Endothelial cell (in vitro differentiated cells): ENCODE data around the gene CDH23. TPM values are rescaled to one million over a fixed set of nuclear protein-coding genes. Genes with fewer than 3 reads are reported as not detected.

ENCODE experiments used
- DNase-seq: peaks from one replicate; pipeline ENCODE4 v3.0.0; 2021; ENCODE audit warnings: low spot score
- H3K27ac Mint-ChIP-seq: one replicate; pipeline ENCODE4 v1.8.0; 2021; ENCODE audit warnings: mixed read lengths, inconsistent platforms; ENCODE audit not compliant: unreplicated experiment
- H3K27me3 Mint-ChIP-seq: one replicate; pipeline ENCODE4 v1.8.0; 2021; ENCODE audit warnings: mild to moderate bottlenecking, moderate library complexity, mixed read lengths, inconsistent platforms; ENCODE audit not compliant: unreplicated experiment
- H3K36me3 Mint-ChIP-seq: one replicate; pipeline ENCODE4 v1.8.0; 2021; ENCODE audit warnings: mild to moderate bottlenecking, low read depth, mixed read lengths, inconsistent platforms; ENCODE audit not compliant: unreplicated experiment
- H3K4me1 Mint-ChIP-seq: one replicate; pipeline ENCODE4 v1.8.0; 2021; ENCODE audit warnings: mild to moderate bottlenecking, mixed read lengths, inconsistent platforms; ENCODE audit not compliant: unreplicated experiment
- H3K4me3 Mint-ChIP-seq: one replicate; pipeline ENCODE4 v1.8.0; 2021; ENCODE audit warnings: mild to moderate bottlenecking, mixed read lengths, inconsistent platforms; ENCODE audit not compliant: unreplicated experiment
- H3K9me3 Mint-ChIP-seq: one replicate; pipeline ENCODE4 v1.8.0; 2021; ENCODE audit warnings: mixed read lengths, inconsistent platforms; ENCODE audit not compliant: unreplicated experiment
- total RNA-seq: library from RNA; stranded (reverse); fragmentation: NEBNext Ultra II Directional; extraction: Animal tissue kit (Norgen Biotek cat#: 25700); gene quantifications from one replicate; pipeline ENCODE4 v1.2.1, GENCODE V29; 2021; ENCODE audit not compliant: unreplicated experiment
- TF ChIP-seq, protein P1 (sequence below): fragments of 200-600 bp; sonication (generic); IDR thresholded peaks from one replicate; pipeline ENCODE4 v1.5.0; 2021; ENCODE audit warnings: antibody characterized with exemption; ENCODE audit not compliant: unreplicated experiment

The CDH23 gene
- total RNA-seq, 1 donor from 2014 or later = 0.54 TPM

DNA sequence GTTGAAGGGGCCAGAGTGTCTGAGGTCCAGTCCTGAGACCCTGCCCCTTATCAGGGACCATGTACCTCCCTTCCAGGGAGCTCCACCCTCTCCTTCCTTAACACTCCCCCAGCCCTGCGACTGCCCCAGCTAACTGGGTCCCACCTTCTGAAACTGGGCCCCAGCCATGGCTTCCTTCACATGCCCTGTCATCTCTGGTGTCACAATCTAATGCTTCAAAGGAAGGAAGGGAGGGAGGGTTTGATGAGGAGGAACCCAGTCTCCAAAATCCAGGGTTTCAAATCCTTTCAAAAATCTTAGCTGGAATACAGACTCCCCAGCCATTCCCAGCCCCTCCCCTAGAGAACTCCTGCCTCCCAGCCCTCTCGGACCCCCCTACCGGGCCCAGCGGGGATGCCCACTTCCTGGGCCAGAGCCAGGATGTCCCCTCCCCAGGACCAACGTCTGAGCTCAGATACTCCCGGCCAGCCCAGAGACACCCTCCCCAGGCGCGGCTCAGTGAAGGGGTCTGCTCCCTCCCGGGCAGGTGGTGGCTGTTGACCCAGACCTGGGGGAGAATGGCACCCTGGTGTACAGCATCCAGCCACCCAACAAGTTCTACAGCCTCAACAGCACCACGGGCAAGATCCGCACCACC, 304.9 kb downstream of the CDH23 start:
- no peak overlapping the region for H3K27ac Mint-ChIP-seq
- TF ChIP-seq, protein P1, sequence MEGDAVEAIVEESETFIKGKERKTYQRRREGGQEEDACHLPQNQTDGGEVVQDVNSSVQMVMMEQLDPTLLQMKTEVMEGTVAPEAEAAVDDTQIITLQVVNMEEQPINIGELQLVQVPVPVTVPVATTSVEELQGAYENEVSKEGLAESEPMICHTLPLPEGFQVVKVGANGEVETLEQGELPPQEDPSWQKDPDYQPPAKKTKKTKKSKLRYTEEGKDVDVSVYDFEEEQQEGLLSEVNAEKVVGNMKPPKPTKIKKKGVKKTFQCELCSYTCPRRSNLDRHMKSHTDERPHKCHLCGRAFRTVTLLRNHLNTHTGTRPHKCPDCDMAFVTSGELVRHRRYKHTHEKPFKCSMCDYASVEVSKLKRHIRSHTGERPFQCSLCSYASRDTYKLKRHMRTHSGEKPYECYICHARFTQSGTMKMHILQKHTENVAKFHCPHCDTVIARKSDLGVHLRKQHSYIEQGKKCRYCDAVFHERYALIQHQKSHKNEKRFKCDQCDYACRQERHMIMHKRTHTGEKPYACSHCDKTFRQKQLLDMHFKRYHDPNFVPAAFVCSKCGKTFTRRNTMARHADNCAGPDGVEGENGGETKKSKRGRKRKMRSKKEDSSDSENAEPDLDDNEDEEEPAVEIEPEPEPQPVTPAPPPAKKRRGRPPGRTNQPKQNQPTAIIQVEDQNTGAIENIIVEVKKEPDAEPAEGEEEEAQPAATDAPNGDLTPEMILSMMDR = no peak
- DNase-seq = no peak
- H3K4me3 Mint-ChIP-seq = no peak overlapping the region
- H3K27me3 Mint-ChIP-seq = peaks cover 2% of the 10 kb centered on the region
- H3K9me3 Mint-ChIP-seq = no peaks in the 10 kb centered on the region
- H3K36me3 Mint-ChIP-seq = no peaks in the 10 kb centered on the region
- peaks cover 5% of the 10 kb centered on the region for H3K4me1 Mint-ChIP-seq

DNA sequence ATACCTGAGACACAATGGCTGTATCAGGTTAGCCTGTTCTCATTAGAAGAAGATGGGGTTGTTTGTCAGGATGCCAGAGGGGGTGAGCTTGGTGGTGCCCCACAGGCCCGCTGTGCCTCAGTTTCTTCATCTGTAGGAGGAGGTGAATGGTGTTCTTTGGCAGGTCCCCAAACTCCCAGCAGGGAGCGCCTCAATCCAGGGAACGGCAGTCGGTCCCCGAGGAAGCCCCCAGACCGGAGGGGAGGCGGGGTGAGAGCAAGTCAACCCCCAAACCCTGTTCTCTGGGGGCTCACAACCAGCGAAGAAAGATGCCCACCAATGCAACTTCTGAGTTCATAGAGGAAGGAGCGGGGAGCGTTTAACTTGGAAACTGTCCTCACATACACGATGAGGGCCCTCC, 306.9 kb downstream of the CDH23 start:
- peaks cover 8% of the 10 kb centered on the region for H3K4me1 Mint-ChIP-seq
- no peaks in the 10 kb centered on the region for H3K36me3 Mint-ChIP-seq
- no peak overlapping the region for H3K4me3 Mint-ChIP-seq
- H3K27me3 Mint-ChIP-seq = peaks cover 6% of the 10 kb centered on the region
- TF ChIP-seq, protein P1 = no peak
- H3K9me3 Mint-ChIP-seq = no peaks in the 10 kb centered on the region
- no peak for DNase-seq
- H3K27ac Mint-ChIP-seq = no peak overlapping the region

DNA sequence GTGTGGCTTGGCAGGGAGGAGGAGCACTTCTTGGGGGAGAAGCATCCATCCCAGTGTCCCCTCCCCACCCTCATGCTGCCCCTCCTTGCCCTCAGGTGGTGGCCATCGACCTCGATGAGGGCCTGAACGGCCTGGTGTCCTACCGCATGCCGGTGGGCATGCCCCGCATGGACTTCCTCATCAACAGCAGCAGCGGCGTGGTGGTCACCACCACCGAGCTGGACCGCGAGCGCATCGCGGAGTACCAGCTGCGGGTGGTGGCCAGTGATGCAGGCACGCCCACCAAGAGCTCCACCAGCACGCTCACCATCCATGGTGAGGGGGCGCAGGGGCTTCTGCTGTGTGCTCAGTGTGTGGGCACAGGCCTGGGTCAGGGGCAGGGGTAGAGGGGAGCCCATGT, 308.1 kb downstream of the CDH23 start:
- H3K9me3 Mint-ChIP-seq = no peaks in the 10 kb centered on the region
- H3K27me3 Mint-ChIP-seq = peaks cover 8% of the 10 kb centered on the region
- H3K36me3 Mint-ChIP-seq = no peaks in the 10 kb centered on the region
- H3K27ac Mint-ChIP-seq = no peak overlapping the region
- DNase-seq = no peak
- H3K4me1 Mint-ChIP-seq = peaks cover 8% of the 10 kb centered on the region
- no peak overlapping the region for H3K4me3 Mint-ChIP-seq
- TF ChIP-seq, protein P1 = no peak

DNA sequence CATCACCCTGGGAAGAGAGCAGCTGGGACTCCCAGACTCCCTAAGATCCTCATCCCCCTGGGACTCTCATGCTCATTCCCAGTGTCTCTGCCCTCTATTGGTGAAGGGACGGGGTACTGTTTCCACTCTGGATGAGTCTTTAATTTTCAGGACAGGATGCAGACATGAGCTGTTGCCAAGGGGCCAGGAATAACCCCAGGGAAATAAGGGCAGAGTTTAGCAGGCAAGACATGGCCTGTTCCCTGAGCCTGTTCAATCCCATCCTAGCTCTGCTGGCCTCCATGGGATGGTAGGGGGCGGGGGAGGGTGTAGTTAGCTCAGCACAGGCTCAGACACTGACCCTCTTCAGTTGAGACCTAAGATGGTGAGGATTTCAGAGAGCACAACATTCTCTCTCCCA, 308.9 kb downstream of the CDH23 start:
- Mint-ChIP-seq H3K9me3 (no peaks in the 10 kb centered on the region), H3K27me3 (peaks cover 8% of the 10 kb centered on the region), H3K27ac (no peak overlapping the region), H3K36me3 (no peaks in the 10 kb centered on the region), H3K4me3 (no peak overlapping the region), H3K4me1 (peaks cover 8% of the 10 kb centered on the region)
- no peak for DNase-seq
- TF ChIP-seq, protein P1 = no peak

DNA sequence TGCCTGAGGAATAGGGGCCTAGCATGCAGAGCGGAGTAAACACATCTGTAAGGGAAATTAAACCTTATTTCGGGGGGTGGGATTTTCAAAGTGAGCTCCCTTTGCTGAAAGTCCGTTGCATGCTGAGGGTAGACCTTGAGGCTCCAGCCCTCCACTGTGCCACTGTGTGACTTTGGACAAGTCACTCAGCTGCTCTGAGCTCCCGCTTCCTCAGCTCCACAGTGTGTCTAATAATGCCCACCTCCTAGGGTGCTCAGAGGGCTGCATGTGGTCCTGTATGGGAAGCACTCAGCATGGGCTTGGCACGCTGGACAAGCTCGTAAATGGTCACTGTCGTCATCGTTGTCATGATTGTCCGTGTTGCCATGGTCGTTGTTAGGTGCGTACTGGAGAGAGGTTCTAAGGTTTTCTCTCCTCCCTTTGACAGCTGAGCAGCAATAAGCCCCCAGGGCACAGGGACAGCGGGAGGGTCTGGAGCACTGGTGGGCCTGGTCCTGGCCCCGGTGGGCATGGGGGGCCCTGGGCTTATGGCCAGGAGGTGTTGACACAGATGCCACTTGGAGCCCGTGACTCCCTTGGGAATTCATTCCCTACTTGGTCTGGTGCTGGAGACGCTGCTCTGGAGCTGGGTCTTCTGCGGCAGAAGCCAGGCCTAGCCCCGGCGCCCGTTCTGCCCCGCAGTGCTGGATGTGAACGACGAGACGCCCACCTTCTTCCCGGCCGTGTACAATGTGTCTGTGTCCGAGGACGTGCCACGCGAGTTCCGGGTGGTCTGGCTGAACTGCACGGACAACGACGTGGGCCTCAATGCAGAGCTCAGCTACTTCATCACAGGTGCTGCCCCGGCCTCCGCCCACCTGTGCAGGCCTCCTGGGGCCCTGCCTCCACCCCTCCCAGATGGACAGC, 309.7 kb downstream of the CDH23 start:
- no peak overlapping the region for H3K27ac Mint-ChIP-seq
- no peak for DNase-seq
- peaks cover 7% of the 10 kb centered on the region for H3K27me3 Mint-ChIP-seq
- TF ChIP-seq, protein P1 = no peak
- H3K4me1 Mint-ChIP-seq = peaks cover 8% of the 10 kb centered on the region
- no peaks in the 10 kb centered on the region for H3K9me3 Mint-ChIP-seq
- H3K4me3 Mint-ChIP-seq = no peak overlapping the region
- no peaks in the 10 kb centered on the region for H3K36me3 Mint-ChIP-seq
